GM20000 (cell line): ENCODE measurements around the gene TRIO.

ENCODE experiments used
- DNase-seq: peaks from one replicate; pipeline ENCODE4 v3.0.0; 2012; ENCODE audit warnings: low spot score
- CTCF ChIP-seq: IDR thresholded peaks from 2 replicates; pipeline ENCODE4 v1.5.1; 2012; ENCODE audit warnings: mild to moderate bottlenecking, control low read depth; ENCODE audit errors: extremely low read depth, missing control alignments

Gene TRIO

DNA sequence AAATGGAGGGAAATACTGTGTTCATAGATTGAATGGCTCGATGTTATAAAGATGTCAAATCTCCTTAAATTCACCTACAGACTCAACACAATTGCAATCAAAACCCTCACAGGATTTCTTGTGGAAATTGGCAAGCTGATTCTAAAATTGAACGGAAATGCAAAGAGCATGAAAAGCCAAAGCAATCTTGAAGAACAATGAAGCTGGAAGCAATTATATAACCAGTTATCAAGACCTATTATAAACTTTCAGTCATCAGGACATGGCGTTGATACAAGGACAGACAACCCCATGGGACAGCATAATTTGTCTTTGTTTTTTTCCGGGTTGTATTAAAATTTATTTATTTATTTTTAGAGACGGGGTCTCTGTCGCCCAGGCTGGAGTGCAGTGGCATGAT, 385.0 kb downstream of the TRIO start:
- TF ChIP-seq CTCF: no peak
- no peak for DNase-seq

DNA sequence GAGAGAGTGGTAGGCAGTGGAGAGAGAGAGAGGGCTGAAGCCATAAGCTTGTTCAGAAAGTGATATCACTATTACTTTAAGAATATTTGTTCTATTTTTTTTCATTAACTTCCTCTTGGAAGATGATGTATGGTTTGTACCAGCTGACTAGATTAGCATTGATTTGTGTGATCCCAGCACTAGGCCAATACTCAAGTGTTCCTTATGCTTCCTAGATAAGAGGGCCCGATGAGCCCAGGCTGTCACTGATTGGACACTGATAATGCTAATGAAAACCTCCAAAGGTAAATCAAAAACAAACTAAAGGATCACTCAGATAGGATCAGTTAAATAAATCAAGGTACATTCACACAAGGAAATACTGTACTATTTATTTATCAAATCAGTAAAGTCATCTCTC, 385.8 kb downstream of the TRIO start:
- no peak for DNase-seq
- no peak for TF ChIP-seq CTCF

DNA sequence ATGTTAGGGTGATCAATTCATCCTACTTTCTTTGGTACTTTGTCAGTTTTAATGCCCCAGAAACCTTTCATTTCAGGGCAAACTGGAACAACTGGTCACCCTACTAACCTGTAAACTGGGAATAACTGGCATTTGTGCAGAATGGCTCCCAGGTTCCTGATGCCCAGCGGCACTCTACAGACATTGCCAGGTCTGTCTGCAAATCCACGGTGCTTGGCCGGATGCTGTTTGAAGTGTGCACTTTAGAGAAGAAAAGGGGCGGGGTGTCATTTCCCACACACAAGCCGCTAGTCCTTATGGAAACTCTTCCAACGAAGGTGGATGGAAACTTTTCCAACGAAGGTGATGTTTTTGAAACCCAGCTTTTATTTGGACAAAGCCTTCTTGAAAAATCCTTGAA, 388.5 kb downstream of the TRIO start:
- DNase-seq: no peak
- TF ChIP-seq CTCF: no peak

- TF ChIP-seq CTCF: no peak
- no peak for DNase-seq
These were observed 389.0 kb downstream of the TRIO start for GRCh38 chr5:14532180-14532579.

- TF ChIP-seq CTCF: no peak
- no peak for DNase-seq
These were observed 391.6 kb downstream of the TRIO start for GRCh38 chr5:14534773-14535172.

GRCh38 chr5:14545308-14545707, 402.2 kb downstream of the TRIO start:
- DNase-seq: no peak
- TF ChIP-seq CTCF: no peak

- no peak for DNase-seq
These were observed 402.7 kb downstream of the TRIO start for GRCh38 chr5:14545862-14546261.

More at GRCh38 chr5:14545862-14546261, 402.7 kb downstream of the TRIO start:
- TF ChIP-seq CTCF: no peak
